K562 treated with DMSO at 1 percent for 12 hours (cell line): ENCODE measurements around the gene PHOX2B. TPM values are rescaled to one million over a fixed set of nuclear protein-coding genes. Genes with fewer than 3 reads are reported as not detected.

ENCODE experiments used
- total RNA-seq: library from RNA; unstranded; fragments of 300-600 nt; gene quantifications from 2 replicates; pipeline ENCODE4 v1.2.3, GENCODE V29; 2022; ENCODE audit not compliant: insufficient read depth

PHOX2B gene
- total RNA-seq: not detected in 2 replicates

DNA sequence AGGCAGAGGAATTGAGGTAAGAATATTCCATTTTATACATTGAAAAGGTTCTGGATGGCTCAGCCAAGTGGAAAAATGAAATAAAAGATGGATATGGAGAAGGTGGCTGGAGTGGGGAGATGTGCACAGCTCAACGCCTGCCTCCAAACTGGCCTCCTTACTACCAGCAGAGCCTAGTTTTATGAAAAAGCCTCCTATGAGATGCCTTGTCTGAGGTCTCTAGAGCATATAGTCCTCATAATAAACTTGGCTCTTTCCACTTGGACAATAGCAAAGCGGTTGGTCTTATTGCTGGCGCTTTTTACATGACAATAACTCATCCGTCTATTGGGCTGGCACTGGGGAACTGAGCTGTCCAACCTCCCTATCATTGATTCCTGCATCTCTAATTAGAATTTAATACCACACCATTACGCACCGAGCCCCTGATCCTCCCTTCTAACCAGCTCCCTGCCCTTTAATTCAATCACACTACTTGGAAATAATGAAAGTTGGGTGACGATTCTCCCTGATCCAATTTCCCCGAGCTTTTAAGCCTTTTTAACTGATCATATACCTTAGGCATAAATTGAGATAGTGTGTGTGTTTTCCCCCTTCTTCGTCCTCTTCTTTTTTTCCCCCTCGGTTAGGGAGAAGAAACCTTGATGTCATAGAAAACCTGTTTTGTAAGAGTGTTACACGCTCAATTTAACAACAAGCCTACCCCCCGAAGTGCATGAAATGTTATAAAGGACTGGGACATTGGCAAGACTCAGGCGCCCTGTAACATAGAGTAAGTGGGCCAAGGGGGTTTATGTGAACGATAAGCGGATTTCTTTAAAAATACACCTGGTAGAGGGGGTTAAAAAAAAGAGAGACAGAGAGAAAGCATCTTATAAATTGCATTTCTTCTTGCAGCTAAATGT is at the start of gene PHOX2B:
Gene PHOX2B, minus strand, starts transcription at position 155 of the 905 bp plus-strand sequence. Its CDS starts 115 bp downstream, at position 40.

Other genes starting within 250 kb of the PHOX2B start
- gene LIMCH1, start 210.6 kb downstream of the PHOX2B start, total RNA-seq: not detected in 2 replicates
- 16.1 and 41.4 TPM in 2 replicates for gene TMEM33, start 186.7 kb upstream of the PHOX2B start, total RNA-seq
- gene DCAF4L1, start 233.0 kb upstream of the PHOX2B start, total RNA-seq: 0.36 TPM in 1 of 2 replicates, not detected in the other
- gene SLC30A9, start 241.8 kb upstream of the PHOX2B start, total RNA-seq: 10.2 and 36.8 TPM in 2 replicates